GM13976 (cell line): ENCODE results near the gene AANAT.

Experiments used
- DNase-seq: peaks from one replicate; pipeline ENCODE4 v3.0.0; 2012; ENCODE audit warnings: low spot score
- in situ Hi-C: fragments of 300-500 bp; cut with MboI; formaldehyde crosslinking; loops from one replicate; pipeline ENCODE4 v1.12.0; 2022; ENCODE audit warnings: low sequenced_read_pairs, mixed read lengths, inconsistent platforms; ENCODE audit not compliant: unreplicated experiment
- TF ChIP-seq, protein P1 (sequence below): IDR thresholded peaks from 2 replicates; pipeline ENCODE4 v1.5.1; 2012; ENCODE audit warnings: borderline replicate concordance, mild to moderate bottlenecking; ENCODE audit not compliant: insufficient read depth; ENCODE audit errors: extremely low read depth, missing control alignments, control extremely low read depth

The AANAT gene

DNA sequence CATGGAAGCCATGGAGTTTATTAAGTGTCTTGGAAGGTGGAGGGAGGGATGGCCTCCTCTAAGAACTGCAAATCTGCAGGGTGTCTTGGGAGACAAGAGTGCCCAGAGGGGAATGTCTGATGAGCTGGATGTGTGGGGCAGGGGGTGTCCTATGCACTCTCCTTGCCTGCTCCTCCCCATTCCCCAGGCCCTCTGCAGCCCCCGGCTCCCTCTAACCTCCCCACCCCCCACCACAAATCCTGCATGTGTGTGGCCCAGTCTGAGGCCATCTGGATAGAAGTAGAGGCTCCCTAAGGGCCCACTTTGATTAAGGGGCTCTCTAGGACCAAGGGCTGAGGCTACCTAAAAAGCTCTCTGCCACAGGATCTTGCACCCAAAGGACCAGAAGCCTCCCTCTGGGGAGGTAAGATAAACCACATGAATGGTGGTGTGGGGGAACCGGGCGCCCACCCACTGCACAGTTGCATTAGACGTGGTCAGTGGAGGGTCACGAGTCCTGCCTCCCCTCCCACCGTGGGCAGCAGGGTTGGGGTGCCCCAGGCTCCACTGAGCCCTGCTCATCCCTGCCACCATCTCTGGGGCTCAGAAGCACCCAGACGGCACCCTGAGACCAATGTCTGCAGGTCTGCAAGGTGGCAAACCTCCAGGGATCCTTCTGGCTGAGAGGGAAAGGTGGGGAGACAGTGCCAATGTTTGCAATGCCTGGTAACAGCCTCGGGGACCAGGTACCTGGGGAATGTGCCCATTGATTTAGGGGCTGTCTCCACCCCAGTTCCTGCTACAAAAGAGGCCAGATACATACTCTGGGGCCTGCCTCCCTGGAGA, 618 bp downstream of the AANAT start:
- TF ChIP-seq, protein P1, sequence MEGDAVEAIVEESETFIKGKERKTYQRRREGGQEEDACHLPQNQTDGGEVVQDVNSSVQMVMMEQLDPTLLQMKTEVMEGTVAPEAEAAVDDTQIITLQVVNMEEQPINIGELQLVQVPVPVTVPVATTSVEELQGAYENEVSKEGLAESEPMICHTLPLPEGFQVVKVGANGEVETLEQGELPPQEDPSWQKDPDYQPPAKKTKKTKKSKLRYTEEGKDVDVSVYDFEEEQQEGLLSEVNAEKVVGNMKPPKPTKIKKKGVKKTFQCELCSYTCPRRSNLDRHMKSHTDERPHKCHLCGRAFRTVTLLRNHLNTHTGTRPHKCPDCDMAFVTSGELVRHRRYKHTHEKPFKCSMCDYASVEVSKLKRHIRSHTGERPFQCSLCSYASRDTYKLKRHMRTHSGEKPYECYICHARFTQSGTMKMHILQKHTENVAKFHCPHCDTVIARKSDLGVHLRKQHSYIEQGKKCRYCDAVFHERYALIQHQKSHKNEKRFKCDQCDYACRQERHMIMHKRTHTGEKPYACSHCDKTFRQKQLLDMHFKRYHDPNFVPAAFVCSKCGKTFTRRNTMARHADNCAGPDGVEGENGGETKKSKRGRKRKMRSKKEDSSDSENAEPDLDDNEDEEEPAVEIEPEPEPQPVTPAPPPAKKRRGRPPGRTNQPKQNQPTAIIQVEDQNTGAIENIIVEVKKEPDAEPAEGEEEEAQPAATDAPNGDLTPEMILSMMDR = no peak
- in situ Hi-C loops = no loop called here
- DNase-seq = no peak

DNA sequence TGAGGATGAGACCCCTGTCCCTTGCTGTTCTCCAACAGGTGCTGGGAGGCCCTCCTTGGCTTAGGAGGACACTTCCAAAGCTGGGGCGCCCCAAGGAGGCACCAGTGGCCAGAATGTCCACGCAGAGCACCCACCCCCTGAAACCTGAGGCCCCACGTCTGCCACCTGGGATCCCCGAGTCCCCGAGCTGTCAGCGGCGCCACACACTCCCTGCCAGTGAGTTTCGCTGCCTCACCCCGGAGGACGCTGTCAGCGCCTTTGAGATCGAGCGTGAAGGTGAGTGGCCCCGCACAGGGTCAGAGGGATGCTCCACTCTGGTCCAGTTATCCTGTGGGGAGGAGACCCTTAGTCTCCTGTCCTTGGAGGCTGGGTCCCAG, 1.2 kb downstream of the AANAT start:
- no peak for DNase-seq
- in situ Hi-C loops = no loop called here
- TF ChIP-seq, protein P1 = no peak

DNA sequence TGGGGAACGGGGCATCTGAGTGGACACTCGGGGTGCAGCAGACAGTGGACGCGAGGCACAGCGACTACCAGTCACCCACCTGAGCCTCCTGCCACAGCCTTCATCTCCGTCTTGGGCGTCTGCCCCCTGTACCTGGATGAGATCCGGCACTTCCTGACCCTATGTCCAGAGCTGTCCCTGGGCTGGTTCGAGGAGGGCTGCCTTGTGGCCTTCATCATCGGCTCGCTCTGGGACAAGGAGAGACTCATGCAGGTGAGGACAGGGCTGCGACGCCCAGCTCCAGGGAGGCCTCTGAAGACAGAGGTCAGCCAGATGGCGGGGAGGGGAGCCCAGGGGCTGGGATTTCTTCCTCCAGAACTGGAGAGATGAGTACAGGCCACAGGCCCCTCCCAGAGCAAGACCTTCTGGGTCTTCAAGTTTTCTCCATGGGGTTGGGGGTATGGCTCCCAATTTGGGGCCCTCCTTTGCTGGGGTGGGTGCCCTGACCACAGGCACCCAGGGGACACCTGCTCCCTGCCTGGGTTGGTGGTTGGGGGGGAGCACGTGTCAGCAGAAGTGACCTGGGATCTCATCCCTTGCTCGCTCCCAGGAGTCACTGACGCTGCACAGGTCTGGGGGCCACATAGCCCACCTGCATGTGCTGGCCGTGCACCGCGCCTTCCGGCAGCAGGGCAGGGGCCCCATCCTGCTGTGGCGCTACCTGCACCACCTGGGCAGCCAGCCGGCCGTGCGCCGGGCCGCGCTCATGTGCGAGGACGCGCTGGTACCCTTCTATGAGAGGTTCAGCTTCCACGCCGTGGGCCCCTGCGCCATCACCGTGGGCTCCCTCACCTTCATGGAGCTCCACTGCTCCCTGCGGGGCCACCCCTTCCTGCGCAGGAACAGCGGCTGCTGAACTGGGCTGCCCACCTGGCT, 1.9 kb downstream of the AANAT start:
- no peak for DNase-seq
- in situ Hi-C loops = no loop called here
- TF ChIP-seq, protein P1 = no peak

- no peak for DNase-seq
- in situ Hi-C loops = loop anchor here (5.0 kb wide), 1 partner anchor 37 kb away; no protein-coding TSS in a partner anchor
- TF ChIP-seq, protein P1 = no peak
Measured at GRCh38 chr17:76469991-76470739, 2.8 kb downstream of the AANAT start.

DNA sequence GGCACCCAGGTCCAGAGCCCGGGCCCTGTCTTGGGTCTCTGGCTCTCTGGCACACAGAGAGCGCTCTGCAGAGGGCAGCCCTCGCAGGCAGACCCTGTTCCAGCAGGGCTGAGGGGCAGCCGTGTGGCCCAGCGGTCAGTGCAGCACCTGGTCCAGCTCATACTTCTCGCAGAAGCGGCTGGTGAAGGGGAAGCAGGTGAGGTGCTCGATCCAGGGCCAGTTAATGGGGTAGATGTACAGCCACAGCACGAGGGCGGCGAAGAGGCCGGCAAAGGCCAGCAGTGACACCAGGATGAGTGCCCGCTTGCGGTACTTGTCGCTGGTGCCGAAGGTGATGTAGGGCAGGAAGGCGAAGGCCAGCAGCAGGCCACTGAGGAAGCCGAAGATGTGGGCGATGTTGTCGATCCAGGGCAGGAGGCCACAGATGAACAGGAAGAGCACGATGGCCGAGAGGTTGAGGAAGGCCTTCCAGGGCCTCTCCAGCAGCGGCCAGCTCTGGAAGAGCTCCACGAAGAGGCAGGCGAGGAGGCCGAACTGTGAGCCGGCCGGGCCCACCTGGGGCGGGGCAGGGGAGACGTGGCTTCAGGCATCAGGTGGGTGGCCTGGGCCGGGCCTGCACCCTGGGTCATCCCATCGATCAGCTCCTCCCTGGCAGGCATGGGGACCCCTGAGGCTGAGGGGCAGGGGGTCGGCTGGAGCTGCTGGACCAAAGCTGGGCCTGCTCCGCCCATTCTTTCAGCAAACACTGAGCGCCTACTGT, 4.3 kb downstream of the AANAT start:
- no peak for DNase-seq
- TF ChIP-seq, protein P1 = no peak
- in situ Hi-C loops = loop anchor here (5.0 kb wide), 1 partner anchor 36 kb away; no protein-coding TSS in a partner anchor

DNA sequence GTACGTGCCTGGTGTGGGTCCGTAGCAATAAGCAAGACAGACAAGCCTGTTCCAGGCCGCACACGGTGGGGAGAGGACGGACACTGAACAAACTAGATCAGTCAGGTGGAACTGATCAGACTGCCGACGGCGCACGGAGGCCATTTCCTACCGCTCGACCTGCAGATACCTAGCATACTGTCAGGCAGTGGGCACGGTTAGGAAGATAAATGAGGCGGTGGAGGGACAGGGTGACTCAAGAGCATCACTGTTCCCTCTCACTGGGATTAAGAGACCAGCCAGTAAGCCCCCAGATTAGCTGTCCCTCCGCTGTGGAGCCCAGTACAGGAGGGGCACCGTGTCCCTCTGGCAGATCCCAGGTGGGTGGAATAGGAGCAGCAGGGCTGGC, 4.8 kb downstream of the AANAT start:
- TF ChIP-seq, protein P1 = no peak
- in situ Hi-C loops = loop anchor here (5.0 kb wide), 1 partner anchor 35 kb away; no protein-coding TSS in a partner anchor
- no peak for DNase-seq
